ENCODE data around the gene ADGRG7. TPM values are rescaled to one million over a fixed set of nuclear protein-coding genes. Genes with fewer than 3 reads are reported as not detected.

The ADGRG7 gene
- total and polyA plus RNA-seq, 2 donors (not counting 1 experiment from before 2014, with no cell fraction given): not detected

GRCh38 chr3:100611221-100611620, 1.8 kb downstream of the ADGRG7 start:
- DNase-seq: no peak
- H3K27ac ChIP-seq (ENCODE audit: low read length in 2 of 2): no peak overlapping the region
- peaks cover 0 to 11% of the 10 kb centered on the region in 2 donors for H3K4me1 ChIP-seq (ENCODE audit: control insufficient read depth in 2 of 2, insufficient read depth in 2 of 2, low read length in 2 of 2)
- no peak overlapping the region for H3K9ac ChIP-seq (ENCODE audit: low read length)
- CTCF ChIA-PET: interaction anchor here (2.0 kb wide), 1 partner anchor 20 kb away, joined by 6 read pairs; no protein-coding TSS in a partner anchor
- intact Hi-C loops (cut with micrococcal nuclease): no loop called here
- no peak overlapping the region for H3K4me3 Mint-ChIP-seq
- no peak overlapping the region for H2AFZ ChIP-seq (ENCODE audit: insufficient read depth, low read depth, low read length, poor library complexity, severe bottlenecking)
- no peaks in the 10 kb centered on the region for H3K9me3 Mint-ChIP-seq (ENCODE audit: insufficient read depth)
- H3K4me1 Mint-ChIP-seq: peaks cover 13% of the 10 kb centered on the region
- H3K9me3 ChIP-seq (ENCODE audit: control extremely low read depth in 1 of 3, control insufficient read depth in 2 of 3, insufficient read depth in 1 of 3, low read length in 2 of 3): no peaks in the 10 kb centered on the region
- no peaks in the 10 kb centered on the region for H3K79me2 ChIP-seq (ENCODE audit: control insufficient read depth, insufficient read depth, low read length)
- WGBS (ENCODE audit: insufficient coverage): no CpG with 5 or more reads among the region's 3 CpGs
- H3K4me2 ChIP-seq (replicated peaks; ENCODE audit: low read depth, low read length, poor library complexity, severe bottlenecking): no peak overlapping the region
- no peaks in the 10 kb centered on the region for H3K36me3 ChIP-seq (replicated peaks in 1 of 2; ENCODE audit: control extremely low read depth in 1 of 2, control insufficient read depth in 1 of 2, extremely low read depth in 1 of 2, insufficient read depth in 2 of 2, low read length in 1 of 2)
- peaks cover 44% of the 10 kb centered on the region for H3K27me3 Mint-ChIP-seq
- POLR2A ChIA-PET: no interaction called here
- TF ChIP-seq EZH2 (IDR thresholded peaks at IDR 0.05; ENCODE audit: borderline replicate concordance, insufficient read depth, low read depth, low read length, poor library complexity, severe bottlenecking) (no peak), CTCF (IDR thresholded peaks at IDR 0.05) (no peak)
- peaks cover 0 to 5% (median 2%) of the 10 kb centered on the region in 4 experiments for H3K27me3 ChIP-seq (replicated peaks in 1 of 4; ENCODE audit: control extremely low read depth in 1 of 4, control insufficient read depth in 3 of 4, insufficient read depth in 4 of 4, low read length in 3 of 4)
- H3K27ac Mint-ChIP-seq: no peak overlapping the region
- no peak for ATAC-seq (ENCODE audit: low read depth)
- H4K20me1 ChIP-seq (ENCODE audit: control insufficient read depth, insufficient read depth, low read length, poor library complexity, severe bottlenecking): no peaks in the 10 kb centered on the region
- H3K4me3 ChIP-seq (ENCODE audit: control extremely low read depth in 1 of 5, extremely low read depth in 1 of 5, insufficient read depth in 1 of 5, low read depth in 2 of 5, low read length in 4 of 5): no peak overlapping the region

- Histone ChIP-seq H3K4me2 (replicated peaks; ENCODE audit: low read depth, low read length, poor library complexity, severe bottlenecking) (no peak overlapping the region), H3K9ac (ENCODE audit: low read length) (no peak overlapping the region), H3K27me3 (replicated peaks in 1 of 4; ENCODE audit: control extremely low read depth in 1 of 4, control insufficient read depth in 3 of 4, insufficient read depth in 4 of 4, low read length in 3 of 4) (peaks cover 0 to 5% (median 2%) of the 10 kb centered on the region in 4 experiments), H4K20me1 (ENCODE audit: control insufficient read depth, insufficient read depth, low read length, poor library complexity, severe bottlenecking) (no peaks in the 10 kb centered on the region), H3K4me3 (ENCODE audit: control extremely low read depth in 1 of 5, extremely low read depth in 1 of 5, insufficient read depth in 1 of 5, low read depth in 2 of 5, low read length in 4 of 5) (no peak overlapping the region), H3K4me1 (ENCODE audit: control insufficient read depth in 2 of 2, insufficient read depth in 2 of 2, low read length in 2 of 2) (no peaks in the 10 kb centered on the region), H3K27ac (ENCODE audit: low read length in 2 of 2) (no peak overlapping the region), H2AFZ (ENCODE audit: insufficient read depth, low read depth, low read length, poor library complexity, severe bottlenecking) (peak overlapping the region; percentile 24), H3K79me2 (ENCODE audit: control insufficient read depth, insufficient read depth, low read length) (no peaks in the 10 kb centered on the region), H3K36me3 (replicated peaks in 1 of 2; ENCODE audit: control extremely low read depth in 1 of 2, control insufficient read depth in 1 of 2, extremely low read depth in 1 of 2, insufficient read depth in 2 of 2, low read length in 1 of 2) (no peaks in the 10 kb centered on the region), H3K9me3 (ENCODE audit: control extremely low read depth in 1 of 3, control insufficient read depth in 2 of 3, insufficient read depth in 1 of 3, low read length in 2 of 3) (no peaks in the 10 kb centered on the region)
- POLR2A ChIA-PET: no interaction called here
- intact Hi-C loops (cut with micrococcal nuclease): no loop called here
- WGBS (ENCODE audit: insufficient coverage): 88% methylated on average over 1 of the region's 4 CpGs
- Mint-ChIP-seq H3K9me3 (ENCODE audit: insufficient read depth) (no peaks in the 10 kb centered on the region), H3K27ac (no peak overlapping the region), H3K27me3 (peaks cover 43% of the 10 kb centered on the region), H3K4me3 (no peak overlapping the region), H3K4me1 (no peaks in the 10 kb centered on the region)
- CTCF ChIA-PET: no interaction called here
- TF ChIP-seq CTCF (IDR thresholded peaks at IDR 0.05) (no peak), EZH2 (IDR thresholded peaks at IDR 0.05; ENCODE audit: borderline replicate concordance, insufficient read depth, low read depth, low read length, poor library complexity, severe bottlenecking) (no peak)
- ATAC-seq (ENCODE audit: low read depth) (no peak), DNase-seq (no peak)
Observed at GRCh38 chr3:100613721-100614390, 4.5 kb downstream of the ADGRG7 start.
